GM12878 (cell line): ENCODE data around the gene EP400. TPM values are rescaled to one million over a fixed set of nuclear protein-coding genes. Genes with fewer than 3 reads are reported as not detected.

ENCODE experiments used
- ASH2L ChIP-seq: fragments of 300-600, 200-600 bp; sonication (generic); IDR thresholded peaks from 2 replicates; pipeline ENCODE4 v1.6.1; 2017; ENCODE audit warnings: low read depth, mild to moderate bottlenecking, borderline replicate concordance
- ATF7 ChIP-seq: fragments of 450-650 bp; IDR thresholded peaks from 2 replicates; pipeline ENCODE4 v1.6.1; 2016; ENCODE audit warnings: low read depth, mild to moderate bottlenecking
- E2F4 ChIP-seq: IDR thresholded peaks from 2 replicates; pipeline ENCODE4 v1.6.1; 2012; ENCODE audit warnings: low read depth, low read length, improper control_type of control experiment
- ETV6 ChIP-seq, 2 experiments: fragments of 450-650 bp in 1 of 2; IDR thresholded peaks in 1 of 2; conservative IDR thresholded peaks in 1 of 2; 2 replicates each; pipeline ENCODE4 v1.6.1; 2014; ENCODE audit warnings: antibody characterized with exemption in 1 of 2, borderline replicate concordance in 1 of 2, low read depth in 1 of 2, mild to moderate bottlenecking in 1 of 2, moderate library complexity in 1 of 2
- EZH2 ChIP-seq: IDR thresholded peaks from 2 replicates; pipeline ENCODE4 v1.6.1; 2012; ENCODE audit warnings: low read depth, mild to moderate bottlenecking, control low read depth, inconsistent platforms, low read length, borderline replicate concordance; ENCODE audit not compliant: control insufficient read depth
- IKZF2 ChIP-seq, 2 experiments: fragments of 450-650 bp; IDR thresholded peaks; 2 replicates each; pipeline ENCODE4 v1.6.1; 2017; ENCODE audit warnings: mild to moderate bottlenecking in 2 of 2, moderate library complexity in 2 of 2
- IRF4 ChIP-seq: IDR thresholded peaks from 2 replicates; pipeline ENCODE4 v1.6.1; 2011; ENCODE audit warnings: low read depth, low read length
- MLLT1 ChIP-seq: fragments of 450-650 bp; IDR thresholded peaks from 2 replicates; pipeline ENCODE4 v1.6.1; 2016; ENCODE audit warnings: mild to moderate bottlenecking
- MYB ChIP-seq: fragments of 150-350 bp; IDR thresholded peaks from 2 replicates; pipeline ENCODE4 v1.6.1; 2014; ENCODE audit warnings: mild to moderate bottlenecking, low read depth, low read length, borderline replicate concordance
- PKNOX1 ChIP-seq: fragments of 450-650 bp; IDR thresholded peaks from 2 replicates; pipeline ENCODE4 v1.6.1; 2016; ENCODE audit warnings: mild to moderate bottlenecking
- RELB ChIP-seq: fragments of 450-650 bp; IDR thresholded peaks from 2 replicates; pipeline ENCODE4 v1.6.1; 2017; ENCODE audit warnings: low read depth, mild to moderate bottlenecking, moderate library complexity
- YBX1 ChIP-seq: fragments of 450-650 bp; IDR thresholded peaks from 2 replicates; pipeline ENCODE4 v1.6.1; 2016; ENCODE audit warnings: antibody characterized with exemption
- ZBTB4 ChIP-seq: fragments of 450-650 bp; formaldehyde crosslinking; IDR thresholded peaks from 2 replicates; pipeline ENCODE4 v1.4.0; 2022; ENCODE audit warnings: mild to moderate bottlenecking, moderate library complexity
- polyA plus RNA-seq, 11 experiments: library from polyadenylated mRNA; depleted of rRNA in 4 of 11; unstranded in 6 of 11; stranded (reverse) in 5 of 11; fragments of >200 nt; fragmentation: Nextera tagmentation in 4 of 11; fragmentation: Illumina TruSeq in 1 of 11; extraction: Ambion mirVana in 4 of 11; extraction: Trizol in 1 of 11; gene quantifications; 1 replicate in 1 of 11; 2 replicates in 10 of 11; pipeline versions ENCODE4 v1.2.1 to v1.2.3, GENCODE V29; 2011 to 2016; ENCODE audit warnings: inconsistent platforms in 2 of 11, missing spikeins in 2 of 11, low read depth in 1 of 11
- total RNA-seq, 4 experiments: library from RNA; depleted of rRNA in 3 of 4; stranded (reverse); fragments of >200 nt in 3 of 4; fragmentation: Illumina TruSeq in 1 of 4; extraction: Trizol in 1 of 4; gene quantifications; 2 replicates each; pipeline versions ENCODE4 v1.2.1 to v1.2.3, GENCODE V29; 2013 to 2021

EP400 gene
- total and polyA plus RNA-seq, 10 of the 15 experiments (the other 5 are each of a cell fraction or from before 2014, with no cell fraction given): 3.8 to 44.2 (median 8.4) TPM

GRCh38 chr12:132066345-132066685 is 116.6 kb downstream of the EP400 start (continued):
- TF ChIP-seq ATF7 (peak; percentile 49), YBX1 (no peak), EZH2 (no peak), MLLT1 (no peak), PKNOX1 (peak; percentile 69; the same call in 1 of the 2 replicates), ZBTB4 (no peak), MYB (no peak), E2F4 (no peak), ASH2L (no peak), IRF4 (peak; percentile 67; the same call in 1 of the 2 replicates), RELB (peak; percentile 77), ETV6 (conservative IDR thresholded peaks at IDR 0.05 in 1 of 2, IDR thresholded peaks at IDR 0.05 in 1 of 2; ENCODE audit: borderline replicate concordance in 1 of 2, low read depth in 1 of 2) (peak in 1 of 2 experiments; percentile 67; a peak in 2 of 4 replicates), IKZF2 (IDR thresholded peaks at IDR 0.05) (peak; percentile 93 to 94)
- TF ChIP-seq, all 136 proteins: peak for 22
